Measurements from ENCODE around the gene GPX5. TPM values are rescaled to one million over a fixed set of nuclear protein-coding genes. Genes with fewer than 3 reads are reported as not detected.

GPX5 gene
- total RNA-seq, 1 experiment from 2014 or later = not detected

DNA sequence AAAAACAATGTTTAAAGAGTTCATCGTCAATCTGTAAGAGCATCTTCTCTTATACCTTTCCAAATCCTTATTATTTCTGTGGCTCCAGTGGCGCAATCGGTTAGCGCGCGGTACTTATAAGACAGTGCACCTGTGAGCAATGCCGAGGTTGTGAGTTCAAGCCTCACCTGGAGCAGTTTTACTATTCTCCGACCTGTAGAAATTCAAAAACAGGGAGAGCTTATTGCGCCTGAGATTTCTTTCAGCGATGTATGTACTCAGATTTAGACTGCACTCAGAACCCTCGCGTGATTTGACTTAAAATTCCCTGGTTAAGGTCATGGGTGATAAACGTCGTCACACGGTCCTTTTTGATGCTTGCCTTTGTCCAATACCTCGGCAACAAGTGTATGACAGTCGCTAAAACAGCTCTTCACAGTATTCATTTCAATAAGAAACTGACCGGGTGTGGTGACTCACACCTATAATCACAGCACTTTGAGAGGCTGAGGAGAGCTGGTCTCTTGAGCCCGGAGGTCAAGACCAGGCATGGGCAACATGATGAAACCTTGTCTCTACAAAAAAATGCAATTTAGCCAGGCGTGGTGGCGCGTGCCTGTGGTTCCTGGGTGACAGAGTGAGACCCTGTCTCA lies 11.9 kb downstream of the GPX5 start:
- BruUV-seq (replicated peaks) = no TSS peak
- Histone ChIP-seq H3K4me3 (ENCODE audit: low read depth, low read length, poor library complexity, severe bottlenecking) (peak overlapping the region; percentile 29), H3K27me3 (replicated peaks; ENCODE audit: insufficient read depth, low read depth, low read length, poor library complexity) (no peaks in the 10 kb centered on the region), H3K9me3 (ENCODE audit: low read depth, low read length, poor library complexity, severe bottlenecking) (no peaks in the 10 kb centered on the region), H3K36me3 (ENCODE audit: insufficient read depth, low read length, poor library complexity, severe bottlenecking) (no peaks in the 10 kb centered on the region), H3K4me1 (ENCODE audit: insufficient read depth, low read length, poor library complexity, severe bottlenecking) (peaks cover 3% of the 10 kb centered on the region), H3K27ac (ENCODE audit: low read depth, low read length, poor library complexity, severe bottlenecking) (no peak overlapping the region)
- intact Hi-C loops (cut with micrococcal nuclease; ENCODE audit: unreplicated experiment) = no loop called here
- POLR2A ChIA-PET (ENCODE audit: low non-redundant PET) = no interaction called here
- CTCF ChIA-PET = interaction anchor here (0.5 kb wide), 1 partner anchor 74 kb away, joined by 3 read pairs; no protein-coding TSS in a partner anchor
- DNase-seq (ENCODE audit: low spot score) = no peak
- no peak for TF ChIP-seq CTCF (conservative IDR thresholded peaks at IDR 0.05; ENCODE audit: low read depth, low read length)
- no peak for TF ChIP-seq EZH2 (IDR thresholded peaks at IDR 0.05; ENCODE audit: borderline replicate concordance, low read depth, low read length, poor library complexity, severe bottlenecking)

- peaks cover 3% of the 10 kb centered on the region for H3K4me1 ChIP-seq (ENCODE audit: insufficient read depth, low read length, poor library complexity, severe bottlenecking)
- H3K4me3 ChIP-seq (ENCODE audit: low read depth, low read length, poor library complexity, severe bottlenecking) = peak overlapping the region; percentile 39
- peaks cover 2% of the 10 kb centered on the region for H3K27me3 ChIP-seq (replicated peaks; ENCODE audit: insufficient read depth, low read depth, low read length, poor library complexity)
- no peak for DNase-seq (ENCODE audit: low spot score)
- intact Hi-C loops (cut with micrococcal nuclease; ENCODE audit: unreplicated experiment) = loop anchor here (5.0 kb wide), 2 partner anchors 45 to 140 kb away; a partner anchor contains a TSS
- no TSS peak for BruUV-seq (replicated peaks)
- no peaks in the 10 kb centered on the region for H3K36me3 ChIP-seq (ENCODE audit: insufficient read depth, low read length, poor library complexity, severe bottlenecking)
- H3K27ac ChIP-seq (ENCODE audit: low read depth, low read length, poor library complexity, severe bottlenecking) = no peak overlapping the region
- no peak for TF ChIP-seq CTCF (conservative IDR thresholded peaks at IDR 0.05; ENCODE audit: low read depth, low read length)
- TF ChIP-seq EZH2 (IDR thresholded peaks at IDR 0.05; ENCODE audit: borderline replicate concordance, low read depth, low read length, poor library complexity, severe bottlenecking) = no peak
- ChIA-PET CTCF (no interaction called here), POLR2A (ENCODE audit: low non-redundant PET) (interaction anchor here (0.6 kb wide), 1 partner anchor 246 kb away, joined by 3 read pairs; no protein-coding TSS in a partner anchor)
- no peaks in the 10 kb centered on the region for H3K9me3 ChIP-seq (ENCODE audit: low read depth, low read length, poor library complexity, severe bottlenecking)
Observed at GRCh38 chr6:28541996-28542395, 16.3 kb downstream of the GPX5 start.

DNA sequence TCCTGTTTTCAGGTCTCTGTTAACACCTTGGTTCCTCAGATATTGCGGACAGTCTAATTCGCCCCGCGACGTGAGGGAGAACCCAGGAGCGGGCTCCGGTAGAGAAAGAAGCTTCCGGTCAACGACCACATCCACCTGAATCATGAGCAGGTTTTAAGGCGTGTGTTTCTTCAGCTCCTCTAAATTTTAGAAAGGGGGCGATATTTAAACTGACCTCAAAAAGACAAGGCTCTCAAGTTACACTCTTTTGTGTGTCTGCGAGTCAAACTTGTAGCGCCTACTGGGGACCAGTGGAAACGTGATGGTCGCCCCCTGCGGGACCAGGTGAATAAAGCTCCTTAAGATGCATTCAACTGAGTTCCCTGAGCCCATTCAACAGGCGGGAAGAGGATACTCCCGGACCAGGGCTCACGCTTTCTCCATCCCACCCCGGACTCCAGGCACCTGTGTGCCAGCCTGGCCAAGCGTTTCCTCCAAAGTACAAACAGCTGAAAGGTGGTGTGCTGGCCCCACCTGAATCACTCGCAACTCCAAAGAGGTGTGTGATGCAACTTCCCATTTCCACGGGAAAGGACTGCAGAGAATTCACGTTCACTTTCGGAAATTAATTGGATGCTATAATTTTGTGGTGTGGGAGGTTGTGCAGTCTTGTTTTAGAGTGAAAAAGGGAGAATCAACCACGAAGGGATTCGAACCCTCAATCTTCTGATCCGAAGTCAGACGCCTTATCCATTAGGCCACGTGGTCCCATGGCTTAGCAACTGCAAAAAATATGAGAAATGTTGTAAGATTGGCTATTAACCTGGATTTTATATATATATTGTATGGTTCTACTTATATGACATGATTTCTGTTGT lies 17.0 kb downstream of the GPX5 start:
- H3K27ac ChIP-seq (ENCODE audit: low read depth, low read length, poor library complexity, severe bottlenecking) = no peak overlapping the region
- intact Hi-C loops (cut with micrococcal nuclease; ENCODE audit: unreplicated experiment) = loop anchor here (5.0 kb wide), 2 partner anchors 45 to 140 kb away; a partner anchor contains a TSS

More for the DNA sequence above, 17.0 kb downstream of the GPX5 start:
- Histone ChIP-seq H3K36me3 (ENCODE audit: insufficient read depth, low read length, poor library complexity, severe bottlenecking) (no peaks in the 10 kb centered on the region), H3K4me3 (ENCODE audit: low read depth, low read length, poor library complexity, severe bottlenecking) (peak overlapping the region; percentile 39), H3K27me3 (replicated peaks; ENCODE audit: insufficient read depth, low read depth, low read length, poor library complexity) (peaks cover 2% of the 10 kb centered on the region), H3K9me3 (ENCODE audit: low read depth, low read length, poor library complexity, severe bottlenecking) (no peaks in the 10 kb centered on the region), H3K4me1 (ENCODE audit: insufficient read depth, low read length, poor library complexity, severe bottlenecking) (peaks cover 3% of the 10 kb centered on the region)
- no peak for TF ChIP-seq EZH2 (IDR thresholded peaks at IDR 0.05; ENCODE audit: borderline replicate concordance, low read depth, low read length, poor library complexity, severe bottlenecking)
- TF ChIP-seq CTCF (conservative IDR thresholded peaks at IDR 0.05; ENCODE audit: low read depth, low read length) = peak; percentile 58
- BruUV-seq (replicated peaks) = TSS peak; percentile 100
- POLR2A ChIA-PET (ENCODE audit: low non-redundant PET) = interaction anchor here (0.6 kb wide), 1 partner anchor 247 kb away, joined by 3 read pairs; no protein-coding TSS in a partner anchor
- peak; percentile 90 for DNase-seq (ENCODE audit: low spot score)
- CTCF ChIA-PET = no interaction called here
